Panc1 (cell line): ENCODE data around the gene SPNS3.

Experiments used
- CTCF ChIP-seq: fragments of 450-650 bp; IDR thresholded peaks from 2 replicates; pipeline ENCODE4 v1.5.1; 2017; ENCODE audit warnings: mild to moderate bottlenecking
- POLR2AphosphoS5 ChIP-seq: IDR thresholded peaks from 2 replicates; pipeline ENCODE4 v1.6.1; 2012; ENCODE audit warnings: mild to moderate bottlenecking, low read depth, low read length, moderate library complexity
- REST ChIP-seq, 2 experiments: IDR thresholded peaks; 2 replicates each; pipeline ENCODE4 v1.6.1; 2011 to 2012; ENCODE audit warnings: low read depth in 2 of 2, control low read depth in 1 of 2, low read length in 1 of 2, mild to moderate bottlenecking in 1 of 2, moderate library complexity in 1 of 2; ENCODE audit not compliant: insufficient read depth in 1 of 2
- SIN3A ChIP-seq: IDR thresholded peaks from 2 replicates; pipeline ENCODE4 v1.6.1; 2012; ENCODE audit warnings: low read depth, mild to moderate bottlenecking, low read length, moderate library complexity, borderline replicate concordance; ENCODE audit not compliant: insufficient read depth
- TCF7L2 ChIP-seq: IDR thresholded peaks from 2 replicates; pipeline ENCODE4 v1.6.1; 2011; ENCODE audit warnings: mild to moderate bottlenecking, low read depth, low read length, inconsistent platforms

GRCh38 chr17:4465786-4466185 lies 32.0 kb downstream of the SPNS3 start:
- TF ChIP-seq CTCF: no peak
- no peak for TF ChIP-seq POLR2AphosphoS5
- TF ChIP-seq SIN3A: no peak
- no peak for TF ChIP-seq REST (IDR thresholded peaks at IDR 0.05; ENCODE audit: insufficient read depth in 1 of 2, low read depth in 2 of 2, low read length in 1 of 2)
- TF ChIP-seq TCF7L2: no peak
